ENCODE results near the gene EBPL. TPM values are rescaled to one million over a fixed set of nuclear protein-coding genes. Genes with fewer than 3 reads are reported as not detected.
"Not testable (repeated sequence)": the region's sequence is repeated elsewhere in the genome, so short reads cannot be mapped to it uniquely, and the experiment has no call there.

EBPL gene
- total and polyA plus RNA-seq, 11 donors = 3.2 to 13.8 (median 5.8) TPM

GRCh38 chr13:49615836-49616675 is 75.2 kb downstream of the EBPL start:
- H3K36me3 ChIP-seq = no peaks in the 10 kb centered on the region
- ATAC-seq = peak in 3 of 4 donors; percentile 47 to 59 (median 54)

GRCh38 chr13:49612042-49612441 is 79.2 kb downstream of the EBPL start:
- intact Hi-C loops (cut with DNase I); DNase-seq; H3K36me3 ChIP-seq; H3K27ac ChIP-seq; H3K27me3 ChIP-seq; H3K4me3 ChIP-seq; ATAC-seq: not testable (repeated sequence)
- Histone ChIP-seq H3K9me3 (peaks cover 0 to 12% (median 0%) of the 10 kb centered on the region in 12 donors), H3K4me1 (peaks cover 0 to 21% (median 12%) of the 10 kb centered on the region in 12 donors)
- 96 to 100% (median 99%) methylated on average over 3 of the region's 3 CpGs for WGBS, 4 donors

More at GRCh38 chr13:49615836-49616675, 75.2 kb downstream of the EBPL start:
- TF ChIP-seq CTCF (IDR thresholded peaks at IDR 0.05) (no peak), POLR2A (IDR thresholded peaks at IDR 0.05) (no peak)
- Histone ChIP-seq H3K4me3 (no peak overlapping the region), H3K27ac (peak overlapping the region in 11 of 12 donors; percentile 51 to 76 (median 66)), H3K27me3 (no peaks in the 10 kb centered on the region), H3K9me3 (peaks cover 0 to 12% (median 0%) of the 10 kb centered on the region in 12 donors), H3K4me1 (peaks cover 0 to 26% (median 12%) of the 10 kb centered on the region in 12 donors)
- WGBS, 4 donors = 37 to 51% (median 44%) methylated on average over 8 of the region's 8 CpGs
- DNase-seq = no peak
- intact Hi-C loops (cut with DNase I) = no loop called here

Other genes with a start within 250 kb of the EBPL start
- 10 to 100 TPM; 10.2 to 27.4 (median 19.0) TPM for gene CAB39L, start 247.4 kb downstream of the EBPL start, total RNA-seq
- gene CAB39L, start 247.4 kb downstream of the EBPL start, polyA plus RNA-seq = 10 to 100 TPM in 1 of 2 donors, 1 to 10 TPM in 1; 5.9 to 12.1 TPM
- 10 to 100 TPM in 7 of 9 donors, 1 to 10 TPM in 2; 7.9 to 19.8 (median 13.5) TPM for gene SETDB2, start 247.2 kb downstream of the EBPL start, total RNA-seq
- gene SETDB2, start 247.2 kb downstream of the EBPL start, polyA plus RNA-seq = 1 to 10 TPM; 3.7 to 7.3 TPM
- gene PHF11, start 195.5 kb downstream of the EBPL start, total RNA-seq = 10 to 100 TPM; 13.7 to 48.5 (median 16.5) TPM
- 10 to 100 TPM; 17.4 to 28.0 TPM for gene PHF11, start 195.5 kb downstream of the EBPL start, polyA plus RNA-seq
- gene RCBTB1, start 105.9 kb downstream of the EBPL start, total RNA-seq = 10 to 100 TPM; 10.9 to 25.8 (median 17.2) TPM
- gene RCBTB1, start 105.9 kb downstream of the EBPL start, polyA plus RNA-seq = 10 to 100 TPM in 1 of 2 donors, 1 to 10 TPM in 1; 8.5 to 10.6 TPM
- gene ARL11, start 63.0 kb downstream of the EBPL start, total RNA-seq = 1 to 10 TPM in 1 of 9 donors, under 1 TPM in 8; 0.13 to 3.0 (median 0.30) TPM
- under 1 TPM; 0.32 to 0.34 TPM for gene ARL11, start 63.0 kb downstream of the EBPL start, polyA plus RNA-seq
- 100 to 1,000 TPM in 1 of 9 donors, 10 to 100 TPM in 8; 39.2 to 104 (median 56.5) TPM for gene KPNA3, start 101.2 kb upstream of the EBPL start, total RNA-seq
- gene KPNA3, start 101.2 kb upstream of the EBPL start, polyA plus RNA-seq = 10 to 100 TPM; 21.7 to 50.2 TPM
- gene SPRYD7, start 244.9 kb upstream of the EBPL start, total RNA-seq = 10 to 100 TPM in 6 of 9 donors, 1 to 10 TPM in 3; 6.3 to 14.3 (median 12.3) TPM
- 10 to 100 TPM; 11.8 to 14.4 TPM for gene SPRYD7, start 244.9 kb upstream of the EBPL start, polyA plus RNA-seq

Measured in heart left ventricle (tissue), 16 donors.